NOMO-1 treated with DMSO at 0.1 percent for 48 hours (cell line): Measurements from ENCODE around the gene RNF135.
"Not testable (repeated sequence)": the region's sequence is repeated elsewhere in the genome, so short reads cannot be mapped to it uniquely, and the experiment has no call there.

Source experiments
- DNase-seq: peaks from one replicate; lab custom pipeline; 2025; ENCODE audit not compliant: unreplicated experiment; lab: John Stamatoyannopoulos, UW

Gene RNF135

GRCh38 chr17:30954046-30954830 is 16.6 kb upstream of the RNF135 start:
- DNase-seq, result peak; percentile 71

- DNase-seq, result no peak
Measured at GRCh38 chr17:30956764-30957374, 14.0 kb upstream of the RNF135 start.

GRCh38 chr17:30957741-30958140 is 13.1 kb upstream of the RNF135 start:
- no peak for DNase-seq

DNA sequence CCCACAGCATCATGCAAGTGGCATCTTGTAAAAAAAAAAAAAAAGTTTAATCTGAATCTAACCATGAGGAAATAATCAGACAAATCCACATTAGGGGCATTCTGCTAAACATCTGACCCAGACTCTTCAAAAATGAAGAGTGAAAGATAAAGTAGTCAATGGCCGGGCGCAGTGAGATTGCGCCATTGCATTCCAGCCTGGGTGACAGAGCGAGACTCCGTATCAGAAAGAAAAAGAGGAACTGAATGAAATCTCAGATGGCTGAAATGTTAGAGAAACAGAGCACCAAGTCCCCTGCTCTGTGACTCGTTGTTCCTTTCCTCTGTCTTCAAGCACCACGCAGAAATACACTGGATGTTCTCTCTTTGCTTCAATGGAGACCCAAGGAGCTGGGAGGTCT is 12.7 kb upstream of the RNF135 start:
- DNase-seq, result peak; percentile 90

DNA sequence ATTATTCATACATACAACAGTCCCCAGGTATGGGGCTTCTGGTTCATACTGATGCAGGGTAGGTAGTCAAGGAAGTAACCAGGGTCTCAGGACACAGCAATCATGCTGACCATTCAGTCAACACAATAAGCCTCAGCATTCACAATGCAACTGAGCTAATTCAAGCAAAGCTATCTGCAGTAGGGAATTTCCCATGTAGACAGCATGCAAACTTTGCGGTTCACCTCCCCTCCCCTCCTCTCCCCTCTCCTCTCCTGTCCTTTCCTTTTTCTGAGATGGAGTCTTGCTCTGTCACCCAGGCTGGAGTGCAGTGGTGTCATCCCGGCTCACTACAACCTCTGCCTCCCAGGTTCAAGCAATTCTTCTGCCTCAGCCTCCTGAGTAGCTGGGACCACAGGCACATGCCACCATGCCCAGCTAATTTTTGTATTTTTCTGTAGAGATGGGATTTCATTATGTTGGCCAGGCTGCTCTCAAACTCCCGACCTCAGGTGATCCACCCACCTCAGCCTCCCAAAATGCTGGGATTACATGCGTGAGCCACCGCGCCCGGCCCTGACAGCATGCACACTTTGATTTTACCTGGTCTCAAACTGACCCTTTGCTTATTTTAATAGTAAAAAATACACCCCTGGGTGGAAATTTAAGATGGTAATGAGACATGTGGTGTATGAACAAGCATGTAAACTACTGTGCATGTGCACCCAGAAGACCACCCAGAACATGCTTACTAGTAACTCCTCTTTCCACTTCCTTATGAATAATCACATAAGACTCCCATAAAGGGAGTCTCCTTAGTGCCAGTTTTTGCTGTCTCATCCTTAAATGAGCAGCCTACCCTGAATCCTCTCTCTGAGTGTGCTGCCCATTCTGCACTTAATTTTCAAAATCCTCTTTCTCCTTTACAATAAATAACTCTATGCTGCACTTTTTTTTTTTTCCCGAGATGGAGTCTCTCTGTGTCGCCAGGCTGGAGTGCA is 9.3 kb upstream of the RNF135 start:
- peak; percentile 37 for DNase-seq

- DNase-seq, result not testable (repeated sequence)
Measured at GRCh38 chr17:30964312-30964711, 6.5 kb upstream of the RNF135 start.

GRCh38 chr17:30964876-30965275 is 6.0 kb upstream of the RNF135 start:
- no peak for DNase-seq

DNA sequence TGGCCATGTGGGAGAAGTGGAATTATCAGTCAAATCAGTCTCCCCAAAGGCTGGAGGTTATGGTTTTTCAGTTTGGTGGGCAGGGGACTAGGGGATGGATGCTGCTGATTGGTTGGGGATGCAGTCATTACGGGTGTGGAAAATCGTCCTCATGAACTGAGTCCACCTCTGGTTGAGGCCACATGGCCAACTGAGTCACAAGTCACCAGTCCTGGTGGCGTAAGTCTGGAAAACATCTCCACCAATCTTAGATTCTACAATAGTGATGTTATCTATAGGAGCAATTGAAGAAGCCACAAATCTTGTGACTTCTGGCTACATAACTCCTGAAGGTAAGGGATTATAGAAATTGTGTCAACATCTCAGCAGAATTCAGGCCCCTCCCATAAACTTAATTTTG is 5.2 kb upstream of the RNF135 start:
- DNase-seq, result no peak

- not testable (repeated sequence) for DNase-seq
Measured at GRCh38 chr17:30967911-30968310, 2.9 kb upstream of the RNF135 start.

GRCh38 chr17:30969989-30970830 is 629 bp upstream of the RNF135 start:
- DNase-seq, result no peak

DNA sequence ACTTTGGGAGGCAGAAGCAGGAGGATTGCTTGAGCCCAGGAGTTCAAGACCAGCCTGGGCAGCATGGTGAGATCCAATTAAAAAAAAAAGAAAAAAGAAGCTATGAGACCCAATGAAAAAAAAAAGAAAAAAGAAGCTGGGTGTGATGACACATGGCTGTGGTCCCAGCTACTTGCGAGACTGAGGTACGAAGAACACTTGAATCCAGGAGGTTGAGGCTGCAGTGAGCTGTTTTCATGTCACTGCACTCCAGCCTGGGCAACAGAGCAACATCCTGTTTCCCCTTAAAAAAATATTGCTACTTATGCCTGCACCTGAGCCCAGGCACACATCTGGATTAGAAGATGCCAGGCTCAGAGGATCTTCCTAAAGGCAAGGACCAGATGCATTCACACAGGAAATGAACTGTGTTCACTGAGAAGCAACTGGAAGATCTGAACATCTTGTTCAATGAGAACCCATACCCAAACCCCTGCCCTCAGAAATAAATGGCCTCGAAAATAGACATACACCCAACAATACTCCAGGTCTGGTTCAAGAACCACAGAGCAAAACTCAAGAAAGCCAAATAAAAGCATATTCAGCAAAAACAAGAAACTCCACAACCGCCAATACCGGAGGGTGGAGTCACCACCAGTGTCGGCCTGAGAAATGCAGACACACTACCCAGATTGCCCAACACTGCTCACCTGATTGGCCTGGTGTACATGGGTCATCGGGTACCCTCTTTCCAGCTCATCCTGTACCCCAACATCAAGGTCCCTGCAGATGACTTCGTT is 4.4 kb downstream of the RNF135 start:
- DNase-seq, result no peak

GRCh38 chr17:30979919-30980318 is 9.1 kb downstream of the RNF135 start:
- DNase-seq, result not testable (repeated sequence)

DNA sequence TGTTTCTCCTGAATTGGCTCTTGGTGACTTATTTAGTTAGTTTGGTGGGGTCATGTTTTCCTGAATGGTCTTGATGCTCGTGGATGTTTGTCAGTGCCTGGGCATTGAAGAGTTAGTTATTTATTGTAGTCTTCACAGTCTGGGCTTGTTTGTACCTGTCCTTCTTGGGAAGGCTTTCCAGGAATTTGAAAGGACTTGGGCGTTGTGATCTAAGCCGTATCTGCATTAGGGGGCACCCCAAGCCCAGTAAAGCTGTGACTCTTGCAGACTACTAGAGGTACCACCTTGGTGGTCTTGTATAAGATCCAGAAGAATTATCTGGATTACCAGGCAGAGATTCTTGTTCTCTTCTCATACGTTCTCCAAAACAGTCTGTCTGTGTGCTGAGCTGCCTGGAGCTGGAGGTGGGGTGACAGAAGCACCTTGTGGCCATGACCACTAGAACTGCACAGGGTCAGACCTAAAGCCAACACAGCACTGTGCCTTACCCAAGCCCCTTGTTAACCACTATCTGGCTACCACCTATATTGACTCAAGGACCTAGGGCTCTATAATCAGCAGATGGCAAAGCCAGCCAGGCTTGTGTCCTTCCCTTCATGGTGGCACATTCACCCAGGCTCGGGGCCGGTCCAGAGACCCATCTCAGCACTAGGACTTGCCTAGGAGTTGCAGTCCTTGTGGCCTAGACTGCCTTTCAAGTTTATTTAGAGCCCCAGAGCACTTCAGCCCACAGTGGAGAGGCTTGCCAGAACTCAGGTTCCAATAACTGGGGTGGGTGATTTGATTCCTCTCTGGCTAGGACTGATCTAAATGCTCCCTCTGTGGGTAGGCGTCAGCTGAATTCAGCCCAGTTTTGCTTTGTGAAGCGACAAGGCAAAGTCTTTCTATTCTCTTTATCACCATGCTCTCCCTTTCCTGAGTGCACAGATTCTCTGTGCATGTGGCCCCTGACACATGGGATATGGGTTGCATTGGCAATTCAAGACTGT is 11.0 kb downstream of the RNF135 start:
- no peak for DNase-seq

DNA sequence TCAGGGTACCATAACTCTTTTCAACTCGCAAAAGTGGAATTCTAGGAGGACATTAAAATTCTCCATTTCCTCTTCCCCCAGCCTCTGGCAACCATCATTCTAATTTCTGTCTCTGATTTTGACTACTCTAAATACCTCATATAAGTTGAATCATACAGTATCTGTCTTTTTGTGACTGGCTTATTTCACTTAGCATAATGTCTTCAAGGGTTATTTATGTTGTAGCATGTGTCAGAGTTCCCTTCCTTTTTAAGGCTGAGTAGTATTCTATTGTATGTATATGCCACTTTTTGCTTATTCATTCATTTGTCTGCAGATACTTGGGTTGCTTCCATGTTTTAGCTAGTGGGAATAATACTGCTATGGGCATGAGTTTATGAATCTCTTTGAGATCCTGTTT is 12.0 kb downstream of the RNF135 start:
- DNase-seq, result no peak

GRCh38 chr17:30990458-30990857 is 19.6 kb downstream of the RNF135 start:
- DNase-seq, result no peak

GRCh38 chr17:30992551-30992950 is 21.7 kb downstream of the RNF135 start:
- DNase-seq, result no peak

DNA sequence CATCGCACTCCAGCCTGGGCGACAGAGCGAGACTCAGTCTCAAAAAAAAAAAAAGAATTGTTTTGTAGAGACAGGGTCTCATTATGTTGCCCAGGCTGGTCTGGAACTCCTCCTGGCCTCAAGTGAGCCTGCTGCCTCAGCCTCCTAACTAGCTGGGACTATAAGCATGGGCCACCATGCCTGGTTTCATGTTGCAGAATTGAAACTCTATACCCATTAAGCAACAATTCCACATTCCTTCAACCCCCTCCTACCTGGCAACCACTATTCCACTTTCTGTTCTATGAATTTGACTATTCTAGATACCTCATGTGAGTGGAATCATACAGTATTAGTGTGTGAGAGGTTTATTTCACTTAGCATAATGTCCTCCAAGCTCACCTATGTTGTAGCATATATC is 24.5 kb downstream of the RNF135 start:
- DNase-seq, result no peak

- no peak for DNase-seq
Measured at GRCh38 chr17:30996486-30996885, 25.6 kb downstream of the RNF135 start.

GRCh38 chr17:30997270-30997669 is 26.4 kb downstream of the RNF135 start:
- DNase-seq, result no peak
